Endodermal cell (in vitro differentiated cells): Measurements from ENCODE around the gene CCNK. TPM values are rescaled to one million over a fixed set of nuclear protein-coding genes. Genes with fewer than 3 reads are reported as not detected.
A peak's percentile ranks its signal among the peaks of the same experiment; 100 is the strongest.

ENCODE experiments used
- DNase-seq: peaks from one replicate; pipeline ENCODE4 v3.0.0-alpha.2; 2017
- H3K27ac ChIP-seq: 2 replicates; pipeline ENCODE4 v1.5.1; 2013; ENCODE audit warnings: mild to moderate bottlenecking, low read depth, low read length, moderate library complexity
- H3K27me3 ChIP-seq: 2 replicates; pipeline ENCODE4 v1.6.1; 2013; ENCODE audit warnings: mild to moderate bottlenecking, low read length, moderate library complexity; ENCODE audit not compliant: insufficient read depth, control insufficient read depth, poor library complexity, severe bottlenecking
- H3K36me3 ChIP-seq: 2 replicates; pipeline ENCODE4 v1.7.0; 2013; ENCODE audit warnings: mild to moderate bottlenecking, low read length, moderate library complexity; ENCODE audit not compliant: control insufficient read depth, insufficient read depth
- H3K4me1 ChIP-seq: one replicate; pipeline ENCODE4 v1.7.0; 2013; ENCODE audit warnings: low read length; ENCODE audit not compliant: control insufficient read depth, insufficient read depth
- H3K4me3 ChIP-seq: 2 replicates; pipeline ENCODE4 v1.5.1; 2013; ENCODE audit warnings: mild to moderate bottlenecking, low read length, moderate library complexity
- H3K9ac ChIP-seq: 2 replicates; pipeline ENCODE4 v1.6.1; 2013; ENCODE audit warnings: mild to moderate bottlenecking, low read length, moderate library complexity; ENCODE audit not compliant: poor library complexity, severe bottlenecking; ENCODE audit errors: extremely low read depth
- H3K9me3 ChIP-seq: 2 replicates; pipeline ENCODE4 v1.6.1; 2013; ENCODE audit warnings: mild to moderate bottlenecking, low read length, moderate library complexity; ENCODE audit not compliant: control insufficient read depth
- H3K27ac Mint-ChIP-seq: 2 replicates; pipeline ENCODE4 v1.8.0; 2020; ENCODE audit warnings: mixed read lengths
- H3K27me3 Mint-ChIP-seq: 2 replicates; pipeline ENCODE4 v1.8.0; 2021; ENCODE audit warnings: mild to moderate bottlenecking, mixed read lengths; ENCODE audit not compliant: insufficient read depth
- H3K36me3 Mint-ChIP-seq: 2 replicates; pipeline ENCODE4 v1.8.0; 2020; ENCODE audit warnings: low read depth, mixed read lengths
- H3K4me1 Mint-ChIP-seq: 2 replicates; pipeline ENCODE4 v1.8.0; 2020; ENCODE audit warnings: mixed read lengths
- H3K4me3 Mint-ChIP-seq: 2 replicates; pipeline ENCODE4 v1.8.0; 2020; ENCODE audit warnings: mild to moderate bottlenecking, moderate library complexity, mixed read lengths
- H3K9me3 Mint-ChIP-seq: 2 replicates; pipeline ENCODE4 v1.8.0; 2020; ENCODE audit warnings: mild to moderate bottlenecking, mixed read lengths
- CTCF ChIP-seq: fragments of 200-600 bp; sonication (generic); conservative IDR thresholded peaks from 2 replicates; pipeline ENCODE4 v1.5.0; 2021; ENCODE audit warnings: antibody characterized with exemption, mild to moderate bottlenecking
- WGBS, 2 experiments: methylation state at CpG; one replicate each; pipeline versions ENCODE4 v1.1.5 to v1.1.7; 2013; ENCODE audit warnings: missing lambda C conversion rate in 2 of 2, mixed read lengths in 1 of 2; ENCODE audit not compliant: insufficient coverage in 1 of 2, insufficient read length in 1 of 2; 5-methylcytosine and 5-hydroxymethylcytosine counted together
- total RNA-seq, 2 donors: library from RNA; stranded (reverse); fragmentation: NEBNext Ultra II Directional in 1 of 2; extraction: Animal tissue kit (Norgen Biotek cat#: 25700) in 1 of 2; gene quantifications; 2 replicates in 1 of 2; 3 replicates in 1 of 2; pipeline ENCODE4 v1.2.1, GENCODE V29; 2021

CCNK gene
- total RNA-seq, 2 donors from 2014 or later: 71.5 to 77.1 TPM

GRCh38 chr14:99510556-99511139 lies 29.4 kb downstream of the CCNK start:
- no peak for TF ChIP-seq CTCF
- H3K4me3 ChIP-seq: no peak overlapping the region
- H3K4me1 ChIP-seq: no peaks in the 10 kb centered on the region
- peaks cover 63% of the 10 kb centered on the region for H3K36me3 ChIP-seq
- Mint-ChIP-seq H3K36me3 (peaks cover 43% of the 10 kb centered on the region), H3K4me1 (peaks cover 3% of the 10 kb centered on the region), H3K4me3 (no peak overlapping the region), H3K9me3 (no peaks in the 10 kb centered on the region), H3K27me3 (no peaks in the 10 kb centered on the region), H3K27ac (no peak overlapping the region)
- H3K27ac ChIP-seq: no peak overlapping the region
- DNase-seq: no peak
- no peak overlapping the region for H3K9ac ChIP-seq
- H3K27me3 ChIP-seq: no peaks in the 10 kb centered on the region
- WGBS, 2 experiments: 81 to 89% methylated on average over 5 to 12 of the region's 15 CpGs
- no peaks in the 10 kb centered on the region for H3K9me3 ChIP-seq

- no peaks in the 10 kb centered on the region for H3K4me1 ChIP-seq
- H3K9ac ChIP-seq: no peak overlapping the region
- TF ChIP-seq CTCF: no peak
- WGBS, 2 experiments: 95 to 97% methylated on average over 9 to 12 of the region's 12 CpGs
- Mint-ChIP-seq H3K4me3 (no peak overlapping the region), H3K9me3 (no peaks in the 10 kb centered on the region), H3K27ac (no peak overlapping the region), H3K27me3 (no peaks in the 10 kb centered on the region), H3K36me3 (peaks cover 34% of the 10 kb centered on the region), H3K4me1 (peaks cover 3% of the 10 kb centered on the region)
- H3K27ac ChIP-seq: peak overlapping the region; percentile 74
- H3K9me3 ChIP-seq: no peaks in the 10 kb centered on the region
- no peak overlapping the region for H3K4me3 ChIP-seq
- no peaks in the 10 kb centered on the region for H3K27me3 ChIP-seq
- no peak for DNase-seq
- H3K36me3 ChIP-seq: peaks cover 54% of the 10 kb centered on the region
Measured at GRCh38 chr14:99511421-99512109, 30.4 kb downstream of the CCNK start.

GRCh38 chr14:99512110-99512449 lies 30.9 kb downstream of the CCNK start:
- H3K4me3 Mint-ChIP-seq: no peak overlapping the region
- no peak for TF ChIP-seq CTCF

More at GRCh38 chr14:99512110-99512449, 30.9 kb downstream of the CCNK start:
- Histone ChIP-seq H3K27me3 (no peaks in the 10 kb centered on the region), H3K36me3 (peaks cover 48% of the 10 kb centered on the region), H3K9me3 (no peaks in the 10 kb centered on the region), H3K4me1 (no peaks in the 10 kb centered on the region), H3K9ac (no peak overlapping the region), H3K4me3 (no peak overlapping the region), H3K27ac (no peak overlapping the region)
- Mint-ChIP-seq H3K4me1 (peaks cover 3% of the 10 kb centered on the region), H3K27me3 (no peaks in the 10 kb centered on the region), H3K36me3 (peaks cover 29% of the 10 kb centered on the region), H3K27ac (no peak overlapping the region), H3K9me3 (no peaks in the 10 kb centered on the region)
- WGBS, 2 experiments: 93 to 100% methylated on average over 4 to 10 of the region's 10 CpGs
- no peak for DNase-seq
